Activated CD4-positive, alpha-beta T cell treated with anti-CD3 and anti-CD28 coated beads, Interleukin-2, Interleukin-6, amounts not matched to agents 100 ng/mL and 50 ng/mL, durations not matched to agents 16 hours and 8 hours (primary cell): ENCODE results near the gene SLC24A4.

ENCODE experiments used
- DNase-seq: peaks from one replicate; pipeline ENCODE4 v3.0.0-alpha.2; 2020

Gene SLC24A4

DNA sequence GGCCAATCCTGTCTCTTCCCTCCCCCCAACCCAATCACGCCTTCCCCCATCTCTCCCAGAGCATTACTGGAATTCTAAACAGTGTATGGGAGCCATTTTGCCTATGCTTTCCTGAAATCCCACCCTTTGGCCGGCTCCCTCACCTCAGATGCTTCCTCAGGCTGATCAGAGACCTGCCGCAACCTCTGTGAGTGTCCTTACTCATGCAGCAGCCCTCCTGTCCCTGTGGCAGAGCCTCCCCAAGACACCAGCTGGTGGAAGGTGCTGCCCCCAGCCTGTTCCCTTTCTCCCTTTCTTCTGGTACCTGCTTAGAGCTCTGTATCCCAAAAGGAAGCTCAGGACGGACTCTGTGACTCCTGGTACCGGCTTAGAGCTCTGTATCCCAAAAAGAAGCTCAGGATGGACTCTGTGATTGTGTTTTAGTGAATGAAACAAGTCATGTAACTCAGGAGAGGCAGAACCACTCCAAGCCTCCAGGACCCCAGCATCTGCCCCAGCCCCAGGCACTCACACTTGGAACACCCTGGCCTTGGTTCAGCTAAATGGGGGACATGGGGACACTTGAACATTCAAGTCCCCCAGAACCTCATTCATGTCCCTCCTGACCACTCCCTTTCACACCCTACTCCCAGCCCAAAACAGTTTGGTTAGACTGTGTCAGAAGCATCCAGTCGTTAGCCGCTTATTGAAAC is 161.3 kb downstream of the SLC24A4 start:
- DNase-seq: no peak

DNA sequence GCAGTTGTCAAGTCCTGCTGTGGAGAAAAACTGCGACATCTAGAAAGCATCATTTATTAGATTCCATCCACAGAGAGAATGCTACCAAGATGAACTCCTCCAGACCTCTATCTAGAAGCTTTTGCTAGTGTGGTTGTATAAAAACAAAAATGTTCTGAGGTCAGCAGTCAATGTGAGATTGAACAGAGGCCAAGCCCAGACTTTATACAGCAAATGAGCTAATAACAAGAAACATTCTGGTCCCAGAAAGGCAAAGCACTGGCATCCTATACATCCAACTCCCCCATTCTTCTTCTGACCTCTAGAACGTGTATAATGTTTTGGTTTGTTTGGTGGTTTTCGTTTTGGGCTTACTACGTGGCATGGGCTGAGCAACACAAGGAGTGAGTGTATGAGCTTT is 163.9 kb downstream of the SLC24A4 start:
- DNase-seq: no peak

DNA sequence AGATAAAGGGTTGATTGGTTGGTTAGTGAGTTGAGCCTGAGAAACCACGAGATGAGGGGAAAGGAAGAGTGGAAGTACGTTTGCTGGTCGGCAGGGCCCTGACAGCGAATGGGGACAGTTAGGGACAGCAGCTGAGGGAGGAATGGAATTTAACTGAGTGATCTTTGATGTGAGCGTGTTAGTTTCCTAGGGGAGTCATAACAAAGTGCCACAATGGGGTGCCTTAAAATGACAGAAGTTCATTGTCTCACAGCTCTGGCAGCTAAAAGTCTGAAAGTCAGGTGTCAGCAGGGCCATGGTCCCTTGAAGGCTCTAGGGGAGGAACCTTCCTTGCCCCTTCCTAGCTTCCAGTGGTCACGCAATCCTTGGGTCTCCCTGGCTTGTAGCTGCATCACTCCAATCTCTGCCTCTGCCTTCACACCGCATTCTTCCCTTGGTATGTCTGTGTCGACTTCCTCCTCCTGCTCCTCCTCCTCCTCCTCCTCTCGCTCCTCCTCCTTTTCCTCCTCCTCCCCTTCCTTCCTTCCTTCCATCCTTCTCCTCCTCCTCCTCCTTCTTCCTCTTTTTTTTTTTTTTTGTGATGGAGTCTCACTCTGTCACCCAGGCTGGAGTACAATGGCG is 164.7 kb downstream of the SLC24A4 start:
- DNase-seq: no peak

DNA sequence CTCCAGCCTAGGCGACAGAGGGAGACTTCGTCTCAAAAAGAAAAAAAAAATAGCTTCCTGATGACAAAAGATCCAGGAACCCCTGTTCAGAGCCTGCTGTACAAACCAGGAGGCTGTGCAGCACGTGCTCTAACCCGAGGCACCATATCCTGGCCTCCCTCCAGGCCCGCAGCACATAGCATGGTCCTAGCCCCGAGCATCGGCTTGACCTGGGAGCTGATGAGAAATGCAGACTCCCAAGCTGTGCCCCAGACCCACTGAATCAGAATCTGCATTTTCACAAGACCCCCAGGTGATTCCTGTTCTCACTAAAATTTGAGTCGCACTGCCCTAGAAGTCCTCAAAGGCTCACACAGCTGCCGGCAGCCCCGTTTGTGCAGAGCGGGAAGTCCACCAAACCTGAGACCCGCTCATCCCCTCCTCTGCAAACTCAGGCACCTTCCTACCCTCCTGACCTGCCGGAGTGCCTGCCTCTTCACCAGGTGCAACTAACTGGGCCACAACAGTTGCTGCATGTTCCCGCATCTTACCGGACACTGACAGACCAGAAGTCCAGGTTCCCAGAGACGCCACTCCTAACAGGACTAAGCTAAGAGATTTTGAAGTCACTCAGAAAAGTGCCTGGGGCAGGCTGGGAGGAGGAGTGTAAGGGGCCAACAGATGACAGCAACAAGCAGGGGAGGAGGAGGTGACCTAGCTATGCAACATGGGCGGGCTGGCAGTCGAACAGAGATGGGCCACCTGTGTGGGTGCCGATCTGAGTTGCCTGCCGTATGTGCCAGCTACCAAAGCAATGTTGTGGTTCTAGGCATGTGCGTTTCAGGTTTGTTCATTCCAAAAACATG is 166.7 kb downstream of the SLC24A4 start:
- no peak for DNase-seq

GRCh38 chr14:92490239-92490959 is 167.4 kb downstream of the SLC24A4 start:
- no peak for DNase-seq

- DNase-seq: no peak
These were observed 168.8 kb downstream of the SLC24A4 start for GRCh38 chr14:92491782-92492181.

DNA sequence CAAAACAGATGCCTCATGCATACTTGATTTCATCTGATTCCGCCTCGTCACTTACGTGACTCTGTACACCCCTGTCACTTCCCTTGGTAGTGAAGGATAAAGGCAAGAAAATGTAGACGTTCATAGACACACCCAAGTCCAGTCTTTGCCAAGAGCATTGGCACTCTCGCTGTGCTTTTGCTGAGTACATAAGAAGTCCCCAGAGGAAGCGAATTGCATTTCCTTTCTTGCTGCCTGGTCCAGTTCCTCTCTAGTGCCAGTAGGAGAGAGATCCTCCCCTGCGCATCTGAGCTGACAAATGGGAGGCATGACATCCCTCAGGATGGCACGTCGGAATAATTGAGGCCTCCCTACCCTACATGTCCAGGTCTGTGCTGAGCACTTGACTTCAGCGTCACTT is 169.3 kb downstream of the SLC24A4 start:
- DNase-seq: no peak

GRCh38 chr14:92493024-92493423 is 170.1 kb downstream of the SLC24A4 start:
- no peak for DNase-seq

DNA sequence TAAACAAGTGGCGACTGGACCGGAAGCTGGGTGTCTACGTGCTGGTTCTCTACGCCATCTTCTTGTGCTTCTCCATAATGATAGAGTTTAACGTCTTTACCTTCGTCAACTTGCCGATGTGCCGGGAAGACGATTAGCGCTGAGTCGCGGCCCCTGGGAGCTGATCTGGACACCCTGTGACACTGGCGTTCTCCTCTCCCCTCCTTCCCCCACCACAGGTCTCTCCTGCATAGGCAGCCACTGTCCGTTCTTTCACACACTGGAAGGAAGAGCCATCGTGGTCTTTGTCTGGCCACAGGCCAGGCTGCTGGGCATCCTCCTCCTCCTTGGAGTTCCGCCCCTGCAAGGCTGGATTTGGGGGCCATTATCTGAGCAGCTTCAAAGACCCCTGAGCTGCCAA is 170.5 kb downstream of the SLC24A4 start:
- DNase-seq: no peak

- DNase-seq: no peak
These were observed 171.5 kb downstream of the SLC24A4 start for GRCh38 chr14:92494512-92494911.

GRCh38 chr14:92495027-92495426 is 172.1 kb downstream of the SLC24A4 start:
- no peak for DNase-seq

DNA sequence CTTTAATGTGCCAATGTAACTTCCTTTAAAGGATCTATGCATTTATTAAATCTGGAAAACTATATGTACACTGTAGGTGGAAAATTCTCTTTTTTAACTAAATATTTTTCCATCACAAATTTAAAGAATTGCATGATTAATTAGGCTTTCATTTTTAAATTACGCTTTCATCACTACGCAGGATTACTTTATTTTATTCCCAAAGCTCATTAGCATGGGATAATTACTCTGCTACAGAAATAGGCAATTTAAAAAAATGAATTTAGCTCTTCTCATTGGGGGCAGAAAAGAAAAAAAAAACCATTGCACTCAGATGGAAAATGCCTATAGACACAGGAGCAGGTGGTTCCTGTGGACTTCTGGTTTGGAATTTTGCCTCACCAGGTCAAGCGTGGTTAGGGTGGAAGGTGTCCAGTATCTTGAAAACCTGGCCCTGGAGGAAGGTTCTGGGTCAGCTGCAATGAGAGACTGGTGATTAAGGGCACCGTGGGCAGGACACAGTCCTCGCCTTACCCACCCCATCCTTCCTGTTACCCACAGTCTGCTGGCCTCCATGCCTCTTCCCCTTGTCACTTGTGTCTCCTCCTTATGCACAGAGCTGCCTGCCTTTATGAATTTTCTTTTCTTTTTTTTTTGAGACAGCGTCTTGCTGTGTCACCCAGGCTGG is 173.4 kb downstream of the SLC24A4 start:
- no peak for DNase-seq

GRCh38 chr14:92497391-92497790 is 174.4 kb downstream of the SLC24A4 start:
- DNase-seq: no peak

GRCh38 chr14:92499234-92499633 is 176.3 kb downstream of the SLC24A4 start:
- no peak for DNase-seq

DNA sequence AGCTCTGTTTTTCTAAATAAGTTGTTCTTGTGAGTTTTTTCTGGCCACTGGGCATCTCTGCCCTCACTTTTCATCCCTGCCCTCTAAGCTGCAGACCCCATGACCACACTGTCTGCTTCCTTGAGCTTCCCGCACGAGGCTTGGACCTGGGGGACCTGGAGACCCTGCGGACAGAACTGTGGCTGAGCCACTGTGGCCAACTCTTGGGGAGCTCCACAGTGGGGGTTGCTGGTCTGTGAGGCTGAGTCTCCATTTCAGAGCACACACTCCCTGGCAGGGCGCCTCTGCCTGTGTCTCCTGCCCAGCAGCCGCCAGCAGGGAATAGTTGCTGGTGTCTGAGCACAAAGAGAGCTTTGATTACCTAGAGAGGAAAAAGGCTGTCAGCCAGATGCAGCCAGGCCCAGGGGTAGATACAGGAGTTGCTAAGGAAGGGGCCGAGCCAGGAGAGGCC is 177.6 kb downstream of the SLC24A4 start:
- no peak for DNase-seq

- no peak for DNase-seq
These were observed 179.0 kb downstream of the SLC24A4 start for GRCh38 chr14:92501891-92502351.

DNA sequence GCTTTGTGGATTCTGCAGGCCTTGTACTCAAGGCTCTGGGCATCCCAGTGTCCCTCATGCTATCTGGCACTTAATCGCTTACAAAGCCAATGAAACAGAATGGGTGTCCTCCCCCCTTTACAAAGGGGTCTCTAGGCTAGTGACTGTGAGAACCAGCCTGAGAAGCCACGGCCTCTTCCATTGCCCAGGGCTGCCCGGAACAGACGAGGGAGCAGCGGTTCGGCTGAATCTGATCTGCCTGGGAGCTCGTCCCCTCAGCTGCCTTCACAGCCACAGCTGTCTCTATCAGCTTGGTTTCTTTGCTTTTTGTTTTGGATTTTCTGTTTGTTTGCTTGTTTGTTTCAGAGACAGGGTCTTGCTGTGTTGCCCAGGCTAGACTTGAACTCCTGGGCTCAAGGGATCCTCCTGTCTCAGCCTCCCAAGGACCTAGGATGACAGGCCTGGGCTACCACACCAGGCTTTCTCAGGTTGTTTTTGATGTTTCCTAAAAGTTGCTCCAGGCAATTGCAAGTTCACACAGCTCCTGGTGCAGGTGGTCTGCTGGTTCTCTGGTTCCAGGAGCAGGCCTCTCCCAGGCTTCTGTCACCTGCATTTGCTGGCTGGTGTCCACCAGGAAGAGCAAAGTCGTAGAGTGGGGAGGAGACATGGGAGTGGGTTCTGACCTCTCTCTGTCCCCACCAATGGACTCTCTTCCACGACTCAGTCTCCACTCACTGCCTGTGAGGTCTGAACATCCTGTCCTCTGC is 179.7 kb downstream of the SLC24A4 start:
- DNase-seq: no peak

DNA sequence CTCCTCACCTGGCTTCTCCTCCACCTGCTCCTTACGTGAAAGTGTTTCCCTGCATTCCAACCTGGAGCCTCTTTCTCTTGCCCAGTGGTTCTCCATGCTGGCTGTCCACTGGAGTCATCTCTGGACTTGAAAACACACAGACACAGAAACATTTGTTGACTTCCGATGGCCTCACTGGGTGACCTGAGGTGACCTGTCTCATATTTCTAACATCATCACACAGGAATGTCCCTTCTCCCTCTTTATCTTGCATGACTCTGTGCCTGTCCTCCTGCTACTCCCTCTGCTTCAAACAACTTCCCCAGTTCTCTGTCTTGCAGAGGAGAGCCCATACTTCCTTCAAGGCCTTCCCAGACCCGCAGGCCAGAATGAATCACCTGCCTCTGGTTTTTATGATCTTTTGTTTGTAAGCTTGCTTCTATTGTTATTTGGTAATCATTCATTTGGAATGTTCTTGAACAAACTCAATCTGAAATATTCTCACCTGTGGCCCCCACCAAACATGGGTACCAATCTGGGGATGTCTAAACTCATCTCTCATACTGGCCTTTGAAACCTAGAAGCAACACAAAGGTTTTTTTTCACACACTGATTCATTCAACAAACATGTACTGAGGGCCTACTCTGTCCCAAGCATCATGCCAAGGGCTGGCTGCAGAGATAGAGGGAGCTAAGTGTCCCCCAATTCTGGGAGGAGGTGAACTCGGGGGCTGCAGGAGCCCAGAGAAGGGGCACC is 181.0 kb downstream of the SLC24A4 start:
- no peak for DNase-seq

DNA sequence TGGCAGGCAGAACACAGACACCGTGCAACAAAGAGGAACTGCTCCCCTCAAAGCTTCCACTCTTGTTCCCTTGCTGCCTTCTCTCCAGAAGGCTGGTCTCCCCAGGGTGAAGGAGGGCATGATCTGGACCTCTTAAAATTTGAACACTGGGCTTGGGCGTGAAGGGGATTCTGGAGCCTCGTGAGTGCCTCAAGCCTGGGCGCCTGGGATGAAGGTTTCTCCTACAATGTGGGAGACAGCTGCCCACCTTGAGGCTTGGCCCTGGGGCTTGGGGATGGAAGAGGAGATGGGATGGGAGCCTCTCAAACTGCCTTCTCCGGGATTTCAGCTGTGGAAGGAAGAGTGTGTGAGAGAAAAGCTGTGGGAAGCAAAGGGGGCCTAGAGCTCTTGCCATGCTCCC is 182.9 kb downstream of the SLC24A4 start:
- no peak for DNase-seq

DNA sequence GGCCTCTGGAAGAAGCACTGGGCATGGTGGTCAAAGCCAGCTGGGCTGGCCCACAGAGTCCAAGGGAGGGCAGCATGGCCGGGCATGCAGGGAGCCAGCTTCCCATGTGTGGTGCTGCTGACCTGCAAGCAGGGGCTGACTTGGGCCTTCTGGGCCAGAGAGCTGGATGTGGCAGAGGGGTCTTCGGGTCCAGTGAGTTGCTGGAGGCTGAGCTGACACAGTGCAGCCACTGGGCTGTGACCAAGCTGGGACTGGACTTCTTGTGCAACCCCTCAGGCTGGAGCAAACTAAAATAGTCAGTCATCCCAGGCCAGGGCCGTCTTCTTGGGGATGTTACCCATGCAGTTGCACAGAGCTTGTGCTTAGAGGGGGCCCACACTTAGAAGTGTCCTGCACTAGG is 183.3 kb downstream of the SLC24A4 start:
- no peak for DNase-seq

DNA sequence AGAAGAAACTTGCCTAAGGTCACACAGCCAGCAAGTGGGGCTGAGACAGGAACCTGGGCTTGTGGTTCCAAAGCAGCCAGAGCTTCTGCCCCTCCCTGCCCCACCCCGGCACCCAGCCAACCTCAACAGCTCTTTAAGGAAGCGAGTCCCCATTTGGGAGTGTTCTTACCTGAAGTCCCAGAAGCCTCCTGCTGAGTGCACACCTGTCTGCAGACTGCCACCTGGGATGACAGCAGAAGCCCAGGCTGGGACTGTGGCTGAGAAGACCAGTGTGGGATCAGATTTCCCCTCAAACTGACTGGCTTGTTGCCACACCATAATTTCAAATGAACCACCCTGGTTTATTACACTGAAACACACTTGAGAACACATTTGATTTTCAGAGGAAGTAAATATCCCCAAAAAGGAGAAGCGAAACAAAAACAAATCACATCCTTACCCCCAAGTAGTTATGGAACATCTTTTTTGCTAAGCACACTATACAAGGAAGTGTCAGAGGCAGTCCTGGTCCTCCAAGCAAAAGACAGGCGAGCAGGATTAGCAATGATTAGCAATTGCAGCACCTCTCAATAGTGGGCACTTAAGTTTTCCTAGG is 184.3 kb downstream of the SLC24A4 start:
- no peak for DNase-seq
